ENCODE results near the gene TRIO.

TRIO gene

DNA sequence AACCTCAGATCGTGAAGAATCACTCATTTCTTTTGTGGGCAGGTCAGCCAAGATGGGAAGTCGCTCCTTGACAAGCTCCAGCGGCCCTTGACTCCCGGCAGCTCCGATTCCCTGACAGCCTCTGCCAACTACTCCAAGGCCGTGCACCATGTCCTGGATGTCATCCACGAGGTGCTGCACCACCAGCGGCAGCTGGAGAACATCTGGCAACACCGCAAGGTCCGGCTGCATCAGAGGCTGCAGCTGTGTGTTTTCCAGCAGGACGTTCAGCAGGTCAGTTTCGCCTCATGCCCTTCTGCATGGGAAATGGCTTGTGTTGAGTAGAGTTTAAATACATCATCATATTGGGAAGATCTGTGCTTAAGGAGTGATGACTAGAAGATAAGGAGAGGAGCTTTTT, 173.3 kb downstream of the TRIO start:
- Histone ChIP-seq H4K20me1 (ENCODE audit: low read depth, low read length) (no peaks in the 10 kb centered on the region), H3K9me2 (replicated peaks; ENCODE audit: insufficient read depth, low read length) (no peaks in the 10 kb centered on the region), H2AFZ (ENCODE audit: low read depth, low read length, severe bottlenecking) (no peak overlapping the region), H3K27me3 (ENCODE audit: low read length) (no peaks in the 10 kb centered on the region), H3K4me3 (ENCODE audit: insufficient read depth, low read length, poor library complexity, severe bottlenecking) (no peak overlapping the region), H3K36me3 (ENCODE audit: low read length) (0 out of 2 replicates have a peak, but pooled peaks cover 2% of the 10 kb centered on the region), H3K79me2 (ENCODE audit: insufficient read depth, low read length) (no peaks in the 10 kb centered on the region), H3K9ac (ENCODE audit: low read length) (no peak overlapping the region), H3F3A (ENCODE audit: insufficient read depth) (no peaks in the 10 kb centered on the region), H3K9me3 (ENCODE audit: insufficient read depth, low read length) (no peaks in the 10 kb centered on the region), H3K4me2 (ENCODE audit: low read depth, low read length, poor library complexity, severe bottlenecking) (no peak overlapping the region), H3K27ac (ENCODE audit: low read depth, low read length) (no peak overlapping the region)
- no peak for TF ChIP-seq EZH2phosphoT487 (conservative IDR thresholded peaks at IDR 0.05; ENCODE audit: low read length)
- TF ChIP-seq, protein P1, sequence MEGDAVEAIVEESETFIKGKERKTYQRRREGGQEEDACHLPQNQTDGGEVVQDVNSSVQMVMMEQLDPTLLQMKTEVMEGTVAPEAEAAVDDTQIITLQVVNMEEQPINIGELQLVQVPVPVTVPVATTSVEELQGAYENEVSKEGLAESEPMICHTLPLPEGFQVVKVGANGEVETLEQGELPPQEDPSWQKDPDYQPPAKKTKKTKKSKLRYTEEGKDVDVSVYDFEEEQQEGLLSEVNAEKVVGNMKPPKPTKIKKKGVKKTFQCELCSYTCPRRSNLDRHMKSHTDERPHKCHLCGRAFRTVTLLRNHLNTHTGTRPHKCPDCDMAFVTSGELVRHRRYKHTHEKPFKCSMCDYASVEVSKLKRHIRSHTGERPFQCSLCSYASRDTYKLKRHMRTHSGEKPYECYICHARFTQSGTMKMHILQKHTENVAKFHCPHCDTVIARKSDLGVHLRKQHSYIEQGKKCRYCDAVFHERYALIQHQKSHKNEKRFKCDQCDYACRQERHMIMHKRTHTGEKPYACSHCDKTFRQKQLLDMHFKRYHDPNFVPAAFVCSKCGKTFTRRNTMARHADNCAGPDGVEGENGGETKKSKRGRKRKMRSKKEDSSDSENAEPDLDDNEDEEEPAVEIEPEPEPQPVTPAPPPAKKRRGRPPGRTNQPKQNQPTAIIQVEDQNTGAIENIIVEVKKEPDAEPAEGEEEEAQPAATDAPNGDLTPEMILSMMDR (IDR thresholded peaks at IDR 0.05; ENCODE audit: insufficient read depth, low read length, poor library complexity, severe bottlenecking): no peak

DNA sequence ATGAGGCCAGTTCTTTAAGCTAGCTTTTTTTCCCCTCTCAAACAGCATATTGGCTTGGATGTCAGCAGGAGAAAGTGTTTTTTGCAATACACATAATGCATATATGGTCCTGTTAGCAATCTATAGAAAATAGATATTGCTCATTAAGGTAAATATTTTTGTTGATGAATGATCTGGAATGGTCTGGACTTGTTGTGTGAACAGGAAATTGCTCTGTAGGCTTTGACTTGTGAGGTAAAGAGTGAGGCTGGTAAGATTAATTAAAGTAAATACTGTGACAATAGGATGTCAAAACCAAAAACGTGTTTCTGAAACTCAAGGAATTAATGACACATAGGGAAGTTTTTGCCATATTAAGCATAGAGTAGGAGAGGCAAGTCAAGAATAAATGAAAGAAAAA, 176.0 kb downstream of the TRIO start:
- no peaks in the 10 kb centered on the region for H3K9me3 ChIP-seq (ENCODE audit: insufficient read depth, low read length)
- no peaks in the 10 kb centered on the region for H3K27me3 ChIP-seq (ENCODE audit: low read length)
- no peak overlapping the region for H3K27ac ChIP-seq (ENCODE audit: low read depth, low read length)
- H4K20me1 ChIP-seq (ENCODE audit: low read depth, low read length): no peaks in the 10 kb centered on the region
- no peaks in the 10 kb centered on the region for H3F3A ChIP-seq (ENCODE audit: insufficient read depth)
- no peak overlapping the region for H2AFZ ChIP-seq (ENCODE audit: low read depth, low read length, severe bottlenecking)
- H3K4me3 ChIP-seq (ENCODE audit: insufficient read depth, low read length, poor library complexity, severe bottlenecking): no peak overlapping the region
- no peaks in the 10 kb centered on the region for H3K36me3 ChIP-seq (ENCODE audit: low read length)
- H3K9me2 ChIP-seq (replicated peaks; ENCODE audit: insufficient read depth, low read length): no peaks in the 10 kb centered on the region
- no peak overlapping the region for H3K9ac ChIP-seq (ENCODE audit: low read length)
- H3K4me2 ChIP-seq (ENCODE audit: low read depth, low read length, poor library complexity, severe bottlenecking): no peak overlapping the region
- no peaks in the 10 kb centered on the region for H3K79me2 ChIP-seq (ENCODE audit: insufficient read depth, low read length)
- TF ChIP-seq, protein P1 (IDR thresholded peaks at IDR 0.05; ENCODE audit: insufficient read depth, low read length, poor library complexity, severe bottlenecking): no peak
- no peak for TF ChIP-seq EZH2phosphoT487 (conservative IDR thresholded peaks at IDR 0.05; ENCODE audit: low read length)

DNA sequence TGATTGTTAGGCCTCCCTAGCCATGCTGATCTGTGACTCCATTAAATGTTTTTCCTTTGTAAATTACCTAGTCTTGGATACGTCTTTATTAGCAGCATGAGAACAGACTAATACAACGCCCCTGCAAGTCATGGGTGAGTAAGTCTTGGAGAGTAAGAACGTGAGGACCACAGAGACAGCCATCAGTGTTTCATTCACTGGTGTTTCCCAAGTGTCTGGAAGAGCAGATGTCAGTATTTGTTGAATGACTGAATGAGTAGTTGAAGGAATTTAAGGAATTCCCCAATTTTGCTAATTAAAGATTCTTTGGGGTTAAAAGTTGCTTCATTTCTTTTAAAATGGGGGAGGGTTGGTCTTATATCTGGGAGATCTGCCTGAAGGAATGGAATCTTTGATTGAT, 178.8 kb downstream of the TRIO start:
- Histone ChIP-seq H3K4me3 (ENCODE audit: insufficient read depth, low read length, poor library complexity, severe bottlenecking) (no peak overlapping the region), H3K4me2 (ENCODE audit: low read depth, low read length, poor library complexity, severe bottlenecking) (no peak overlapping the region), H3K9me2 (replicated peaks; ENCODE audit: insufficient read depth, low read length) (no peaks in the 10 kb centered on the region), H3F3A (ENCODE audit: insufficient read depth) (no peaks in the 10 kb centered on the region), H3K9ac (ENCODE audit: low read length) (no peak overlapping the region), H3K79me2 (ENCODE audit: insufficient read depth, low read length) (no peaks in the 10 kb centered on the region), H2AFZ (ENCODE audit: low read depth, low read length, severe bottlenecking) (no peak overlapping the region), H3K36me3 (ENCODE audit: low read length) (no peaks in the 10 kb centered on the region), H4K20me1 (ENCODE audit: low read depth, low read length) (no peaks in the 10 kb centered on the region), H3K27ac (ENCODE audit: low read depth, low read length) (no peak overlapping the region), H3K9me3 (ENCODE audit: insufficient read depth, low read length) (no peaks in the 10 kb centered on the region), H3K27me3 (ENCODE audit: low read length) (no peaks in the 10 kb centered on the region)
- TF ChIP-seq EZH2phosphoT487 (conservative IDR thresholded peaks at IDR 0.05; ENCODE audit: low read length): no peak
- TF ChIP-seq, protein P1 (IDR thresholded peaks at IDR 0.05; ENCODE audit: insufficient read depth, low read length, poor library complexity, severe bottlenecking): no peak
